Activated B cell treated with CpG ODN at 0.5 μM for 24 hours (primary cell): ENCODE results near the gene SLCO1B1. TPM values are rescaled to one million over a fixed set of nuclear protein-coding genes. Genes with fewer than 3 reads are reported as not detected.
"Not testable (repeated sequence)": the region's sequence is repeated elsewhere in the genome, so short reads cannot be mapped to it uniquely, and the experiment has no call there.

Experiments
- ATAC-seq: fragments of 200-7000 bp; cut with Tn5 transposase; one replicate; pipeline ENCODE4 v1.10.0; 2021; ENCODE audit warnings: low read depth, mild to moderate bottlenecking, moderate library complexity
- CTCF ChIA-PET: fragments of 350-600 bp; sonication (Branson Sonifier 250); formaldehyde crosslinking; loops from one replicate; lab custom pipeline; 2021; ENCODE audit warnings: antibody characterized with exemption; lab: Charles Lee
- POLR2A ChIA-PET: fragments of 350-600 bp; sonication (Branson Sonifier 250); formaldehyde crosslinking; loops from one replicate; lab custom pipeline; 2021; ENCODE audit warnings: antibody characterized with exemption; lab: Charles Lee
- DNase-seq: peaks from one replicate; pipeline ENCODE4 v3.0.0; 2022
- H3K27ac Mint-ChIP-seq: one replicate; pipeline ENCODE4 v1.8.0; 2020; ENCODE audit warnings: mixed read lengths
- H3K27me3 Mint-ChIP-seq: one replicate; pipeline ENCODE4 v1.8.0; 2021; ENCODE audit warnings: mixed read lengths
- H3K36me3 Mint-ChIP-seq: one replicate; pipeline ENCODE4 v1.8.0; 2021; ENCODE audit warnings: low read depth, mixed read lengths
- H3K4me1 Mint-ChIP-seq: one replicate; pipeline ENCODE4 v1.8.0; 2021; ENCODE audit warnings: mixed read lengths
- H3K4me3 Mint-ChIP-seq: one replicate; pipeline ENCODE4 v1.8.0; 2020; ENCODE audit warnings: mild to moderate bottlenecking, mixed read lengths
- H3K9me3 Mint-ChIP-seq: one replicate; pipeline ENCODE4 v1.8.0; 2020; ENCODE audit warnings: mixed read lengths
- CTCF ChIP-seq: fragments of 200-600 bp; IDR thresholded peaks from one replicate; pipeline ENCODE4 v1.8.0; 2022; ENCODE audit warnings: antibody characterized with exemption, mild to moderate bottlenecking
- intact Hi-C: fragments of 100-400 bp; cut with micrococcal nuclease; formaldehyde crosslinking; loops from one replicate; pipeline ENCODE4 v1.15.1; 2024
- total RNA-seq: library from RNA; stranded (reverse); gene quantifications from 2 replicates; pipeline ENCODE4 v1.2.3, GENCODE V29; 2022

Gene SLCO1B1
- total RNA-seq, 1 donor from 2014 or later, result not detected

- H3K36me3 Mint-ChIP-seq, result no peaks in the 10 kb centered on the region
- intact Hi-C loops, result no loop called here
- ChIA-PET CTCF (no interaction called here), POLR2A (no interaction called here)
- no peak overlapping the region for H3K4me3 Mint-ChIP-seq
- peaks cover 5% of the 10 kb centered on the region for H3K9me3 Mint-ChIP-seq
- no peak overlapping the region for H3K27ac Mint-ChIP-seq
- ATAC-seq (no peak), DNase-seq (no peak)
- H3K4me1 Mint-ChIP-seq, result no peaks in the 10 kb centered on the region
- no peaks in the 10 kb centered on the region for H3K27me3 Mint-ChIP-seq
- TF ChIP-seq CTCF, result no peak
Observed at GRCh38 chr12:21183721-21184275, 52.8 kb downstream of the SLCO1B1 start.

GRCh38 chr12:21190016-21190415 lies 59.0 kb downstream of the SLCO1B1 start:
- POLR2A ChIA-PET, result no interaction called here
- Mint-ChIP-seq H3K4me1 (no peaks in the 10 kb centered on the region), H3K27ac (no peak overlapping the region), H3K9me3 (peaks cover 5% of the 10 kb centered on the region), H3K4me3 (no peak overlapping the region), H3K36me3 (no peaks in the 10 kb centered on the region), H3K27me3 (no peaks in the 10 kb centered on the region)
- intact Hi-C loops, result no loop called here
- DNase-seq (no peak), ATAC-seq (no peak)
- CTCF ChIA-PET, result no interaction called here
- no peak for TF ChIP-seq CTCF

DNA sequence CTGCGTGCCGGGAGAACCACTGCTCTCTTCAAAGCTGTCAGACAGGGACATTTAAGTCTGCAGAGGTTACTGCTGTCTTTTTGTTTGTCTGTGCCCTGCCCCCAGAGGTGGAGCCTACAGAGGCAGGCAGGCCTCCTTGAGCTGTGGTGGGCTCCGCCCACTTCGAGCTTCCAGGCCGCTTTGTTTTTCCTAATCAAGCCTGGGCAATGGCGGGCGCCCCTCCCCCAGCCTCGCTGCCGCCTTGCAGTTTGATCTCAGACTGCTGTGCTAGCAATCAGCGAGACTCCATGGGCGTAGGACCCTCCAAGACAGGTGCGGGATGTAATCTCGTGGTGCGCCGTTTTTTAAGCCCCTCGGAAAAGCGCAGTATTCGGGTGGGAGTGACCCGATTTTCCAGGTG lies 83.4 kb downstream of the SLCO1B1 start:
- DNase-seq, H3K4me1 Mint-ChIP-seq, H3K4me3 Mint-ChIP-seq, CTCF ChIA-PET, intact Hi-C loops, H3K9me3 Mint-ChIP-seq, ATAC-seq, H3K36me3 Mint-ChIP-seq, H3K27me3 Mint-ChIP-seq, POLR2A ChIA-PET, H3K27ac Mint-ChIP-seq: not testable (repeated sequence)

- DNase-seq (no peak), ATAC-seq (no peak)
- H3K36me3 Mint-ChIP-seq, result no peaks in the 10 kb centered on the region
- H3K27ac Mint-ChIP-seq, result no peak overlapping the region
- intact Hi-C loops, result no loop called here
- CTCF ChIA-PET, result no interaction called here
- no peaks in the 10 kb centered on the region for H3K27me3 Mint-ChIP-seq
- peaks cover 4% of the 10 kb centered on the region for H3K9me3 Mint-ChIP-seq
- H3K4me3 Mint-ChIP-seq, result no peak overlapping the region
- POLR2A ChIA-PET, result no interaction called here
- H3K4me1 Mint-ChIP-seq, result no peaks in the 10 kb centered on the region
- no peak for TF ChIP-seq CTCF
Observed at GRCh38 chr12:21219206-21219605, 88.2 kb downstream of the SLCO1B1 start.

DNA sequence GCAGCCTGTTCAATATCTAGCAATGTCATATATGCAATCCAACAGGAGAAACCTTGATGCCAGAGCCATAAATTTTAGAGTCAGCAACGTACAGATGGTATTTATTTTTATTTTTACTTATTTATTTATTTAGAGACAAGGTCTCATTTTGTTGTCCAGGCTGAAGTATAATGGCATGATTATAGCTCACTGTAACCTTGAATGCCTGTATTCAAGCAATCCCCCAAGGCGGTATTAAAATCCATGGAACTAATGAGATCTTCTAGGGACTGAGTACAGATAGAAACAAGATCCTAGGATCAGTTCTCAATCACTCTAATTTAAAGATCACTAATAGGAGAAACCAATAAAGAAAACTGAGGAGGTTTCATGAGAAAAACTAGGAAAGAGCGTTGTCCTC lies 89.3 kb downstream of the SLCO1B1 start:
- Mint-ChIP-seq H3K36me3 (no peaks in the 10 kb centered on the region), H3K4me3 (no peak overlapping the region), H3K27ac (no peak overlapping the region), H3K4me1 (no peaks in the 10 kb centered on the region), H3K27me3 (no peaks in the 10 kb centered on the region), H3K9me3 (no peaks in the 10 kb centered on the region)
- ChIA-PET POLR2A (no interaction called here), CTCF (no interaction called here)
- DNase-seq (no peak), ATAC-seq (no peak)
- no peak for TF ChIP-seq CTCF
- intact Hi-C loops, result no loop called here

- Mint-ChIP-seq H3K4me1 (no peaks in the 10 kb centered on the region), H3K27me3 (no peaks in the 10 kb centered on the region), H3K9me3 (no peaks in the 10 kb centered on the region), H3K36me3 (no peaks in the 10 kb centered on the region), H3K27ac (no peak overlapping the region), H3K4me3 (no peak overlapping the region)
- intact Hi-C loops, result no loop called here
- no peak for DNase-seq
- CTCF ChIA-PET, result no interaction called here
- no peak for TF ChIP-seq CTCF
- POLR2A ChIA-PET, result no interaction called here
- ATAC-seq, result no peak
Observed at GRCh38 chr12:21221072-21221471, 90.1 kb downstream of the SLCO1B1 start.
